ENCODE data around the gene ZWINT.
A peak's percentile ranks its signal among the peaks of the same experiment; 100 is the strongest.

Gene ZWINT, protein sequence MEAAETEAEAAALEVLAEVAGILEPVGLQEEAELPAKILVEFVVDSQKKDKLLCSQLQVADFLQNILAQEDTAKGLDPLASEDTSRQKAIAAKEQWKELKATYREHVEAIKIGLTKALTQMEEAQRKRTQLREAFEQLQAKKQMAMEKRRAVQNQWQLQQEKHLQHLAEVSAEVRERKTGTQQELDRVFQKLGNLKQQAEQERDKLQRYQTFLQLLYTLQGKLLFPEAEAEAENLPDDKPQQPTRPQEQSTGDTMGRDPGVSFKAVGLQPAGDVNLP

DNA sequence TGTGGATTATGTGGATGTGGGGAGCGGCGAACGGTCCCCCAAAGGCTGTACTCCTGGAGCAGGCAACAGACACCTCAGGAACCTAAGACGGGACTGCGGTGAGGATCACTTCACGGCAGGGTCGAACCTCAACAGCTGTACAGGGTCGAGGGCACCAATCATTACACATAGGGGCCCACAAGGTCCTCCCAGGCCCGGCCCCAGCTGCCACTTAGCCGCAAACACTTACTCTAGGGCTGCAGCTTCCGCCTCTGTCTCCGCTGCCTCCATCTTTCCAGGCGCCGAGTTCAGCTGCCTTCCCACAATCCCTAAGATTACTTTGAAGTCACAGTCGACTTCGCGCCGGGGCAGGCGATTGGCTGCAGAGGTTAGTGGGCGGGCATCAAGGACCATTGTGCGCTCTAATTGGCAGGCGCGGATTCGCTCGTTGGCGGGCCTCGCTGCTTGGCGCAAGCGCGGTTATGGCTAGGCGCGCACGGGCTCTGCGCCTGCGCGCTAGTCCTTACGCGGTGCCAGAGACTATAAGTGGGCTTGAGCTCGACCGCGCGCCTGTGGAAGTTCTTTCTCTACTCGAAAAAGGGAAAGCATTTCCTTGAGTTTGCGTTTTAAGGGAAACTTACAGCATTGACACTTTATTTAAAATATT is at the start of gene ZWINT:
Gene ZWINT, minus strand, starts transcription at position 293 of the 646 bp plus-strand sequence. Its CDS starts 23 bp downstream, at position 270.
- peak; percentile 93 for DNase-seq

DNA sequence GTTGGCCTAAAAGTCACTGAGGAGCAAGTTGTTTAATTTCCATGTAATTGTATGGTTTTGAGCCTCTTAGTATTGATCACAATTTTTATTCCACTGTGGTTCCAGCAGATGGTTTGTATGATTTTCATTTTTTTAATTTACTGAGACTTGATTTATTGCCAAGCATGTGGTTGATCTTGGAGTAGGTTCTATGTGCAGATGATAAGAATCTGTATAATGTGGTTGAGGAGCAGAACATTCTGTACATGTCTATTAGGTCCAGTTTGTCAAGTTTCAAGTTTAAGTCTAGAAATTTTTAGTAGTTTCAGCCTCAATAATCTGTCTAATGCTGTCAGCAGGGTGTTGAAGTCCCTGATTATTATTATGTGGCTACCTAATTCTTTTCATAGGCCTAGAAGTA is 22.7 kb upstream of the ZWINT start:
- no peak for DNase-seq

DNA sequence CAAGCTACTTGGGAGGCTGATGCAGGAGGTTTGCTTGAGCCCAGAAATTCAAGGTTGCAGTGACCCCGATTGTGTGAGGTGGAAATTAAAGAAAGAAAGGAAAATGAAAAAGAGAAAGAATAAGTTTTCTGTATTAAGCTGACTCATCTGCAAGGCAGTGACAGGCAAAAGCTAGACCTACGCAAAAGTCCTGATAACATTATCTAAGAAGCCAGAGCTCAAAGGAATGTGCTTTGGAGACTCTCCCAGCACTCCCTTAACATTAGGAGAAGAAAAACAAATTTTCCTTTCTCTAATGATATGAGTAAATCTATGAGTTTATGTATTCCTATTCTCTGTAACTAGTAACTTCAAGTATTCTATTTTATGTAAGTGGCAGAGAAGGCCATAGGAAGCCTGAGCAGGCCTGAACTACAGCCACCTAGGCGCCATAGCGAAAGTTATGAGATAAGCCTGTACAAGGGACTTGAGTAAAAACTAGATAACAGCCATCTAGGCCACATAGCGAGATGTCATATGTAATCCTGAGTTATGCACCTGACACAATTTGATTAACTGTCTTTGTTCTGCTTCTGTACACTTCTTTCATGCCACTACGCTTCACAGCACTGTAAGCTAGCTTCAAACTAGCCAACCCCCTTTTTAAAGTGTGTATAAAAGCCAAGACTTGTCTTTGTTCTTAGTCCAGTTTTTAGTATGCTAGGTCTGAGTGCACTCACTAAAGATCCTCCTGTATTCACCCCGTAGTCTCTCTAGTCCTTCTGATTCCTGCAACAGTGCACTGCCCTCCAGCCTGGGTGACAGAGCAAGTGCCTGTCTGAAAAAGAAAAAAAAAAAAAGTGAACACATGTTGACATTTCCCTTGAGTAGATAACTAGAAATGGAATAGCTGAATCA is 9.4 kb upstream of the ZWINT start:
- DNase-seq, result no peak

DNA sequence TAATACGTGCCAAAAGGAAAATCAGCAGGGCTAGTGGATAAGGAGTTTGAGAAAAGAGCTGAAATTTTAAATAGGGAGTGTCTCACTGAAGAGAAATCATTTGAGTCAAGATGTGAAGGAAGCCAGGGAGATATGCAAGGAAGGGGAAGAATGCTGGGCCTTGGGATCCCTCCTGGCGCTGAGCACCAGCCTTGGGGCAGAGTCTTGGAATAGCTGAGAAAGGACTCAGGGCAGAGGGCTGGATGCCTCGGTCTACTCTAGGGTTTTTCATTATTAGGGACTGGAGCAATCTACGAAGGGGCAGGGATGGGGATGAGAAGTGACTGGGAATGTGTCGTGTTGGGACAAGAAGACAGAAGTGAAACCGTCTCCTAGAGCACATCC is 484 bp downstream of the ZWINT start:
- no peak for DNase-seq

DNA sequence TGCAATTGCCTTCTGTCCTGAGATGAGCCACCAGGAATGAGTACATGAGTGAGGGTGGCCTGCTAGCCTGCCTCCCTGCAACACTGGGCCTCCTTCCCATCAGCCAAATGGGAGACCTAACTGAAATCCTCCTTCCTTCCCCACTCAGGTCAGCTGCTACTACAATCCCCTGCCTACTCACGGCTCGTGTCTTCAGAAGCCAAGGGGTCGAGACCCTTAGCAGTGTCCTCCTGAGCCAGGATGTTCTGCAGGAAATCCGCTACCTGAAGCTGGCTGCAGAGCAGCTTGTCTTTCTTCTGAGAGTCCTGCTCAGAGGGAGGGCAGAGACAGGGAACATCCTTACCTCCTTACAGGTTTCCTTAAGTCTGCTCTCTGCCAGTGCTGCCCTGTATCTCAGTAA is 1.2 kb downstream of the ZWINT start:
- DNase-seq, result no peak

DNA sequence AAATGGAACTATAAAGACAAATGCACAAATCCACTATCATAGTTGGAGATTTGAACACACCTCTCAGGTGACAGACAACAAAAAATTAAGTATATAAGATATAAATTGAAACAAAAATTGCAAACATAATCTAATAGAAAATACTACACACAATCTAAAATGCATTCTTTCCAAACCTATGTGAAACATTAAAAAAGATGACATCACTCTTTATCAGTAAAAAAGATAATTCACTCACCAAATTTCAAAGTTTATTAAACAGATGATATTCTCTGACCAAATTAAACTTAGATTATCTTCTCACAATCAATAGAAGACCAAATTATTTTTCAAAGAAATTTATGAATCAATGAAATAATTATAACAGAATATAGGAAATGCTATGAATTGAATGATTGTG is 4.0 kb downstream of the ZWINT start:
- DNase-seq, result no peak

DNA sequence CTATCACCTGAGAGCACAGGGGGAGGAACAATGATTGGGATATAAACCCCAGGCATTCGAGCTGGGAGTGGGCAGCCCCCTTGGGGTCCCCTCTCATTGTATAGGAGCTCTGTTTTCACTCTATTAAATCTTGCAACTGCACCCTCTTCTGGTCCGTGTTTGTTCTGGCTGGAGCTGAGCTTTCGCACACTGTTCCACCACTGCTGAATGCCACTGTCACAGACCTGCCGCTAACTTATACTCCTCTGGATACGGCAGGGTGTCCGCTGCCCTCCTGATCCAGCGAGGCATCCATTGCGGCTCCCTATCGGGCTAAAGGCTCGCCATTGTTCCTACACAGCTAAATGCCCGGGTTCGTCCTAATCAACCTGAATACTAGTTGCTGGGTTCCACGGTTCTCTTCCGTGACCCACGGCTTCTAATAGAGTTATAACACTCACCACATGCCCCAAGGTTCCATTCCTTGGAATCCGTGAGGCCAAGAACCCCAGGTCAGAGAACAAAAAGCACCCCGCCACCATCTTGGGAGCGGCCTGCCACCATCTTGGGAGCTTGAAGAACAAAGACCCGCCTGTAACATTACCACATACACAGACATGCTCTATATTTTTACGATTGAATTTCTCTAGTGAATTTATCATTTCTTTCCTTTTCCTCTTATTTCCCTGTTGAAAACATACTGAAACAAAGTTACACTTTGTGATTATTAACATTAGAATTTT is 9.0 kb downstream of the ZWINT start:
- no peak for DNase-seq

DNA sequence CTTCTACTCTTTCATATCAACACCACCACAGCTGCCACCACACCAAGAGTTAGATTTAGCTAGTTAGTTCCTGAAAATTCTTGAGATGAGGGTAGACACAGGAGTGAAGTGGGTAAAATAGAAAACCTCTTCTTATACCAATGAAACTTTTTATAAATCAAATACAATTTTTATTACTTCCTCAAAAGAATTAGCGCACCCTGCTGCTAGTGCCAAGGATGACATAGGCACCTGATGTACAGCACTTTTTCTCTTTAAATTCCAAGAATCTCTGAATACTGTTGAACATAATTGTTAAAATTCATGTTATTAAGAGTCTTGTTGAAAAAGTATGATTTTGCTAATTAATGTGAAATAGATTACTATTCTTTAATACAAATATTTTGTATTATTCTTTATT is 11.4 kb downstream of the ZWINT start:
- DNase-seq, result no peak

DNA sequence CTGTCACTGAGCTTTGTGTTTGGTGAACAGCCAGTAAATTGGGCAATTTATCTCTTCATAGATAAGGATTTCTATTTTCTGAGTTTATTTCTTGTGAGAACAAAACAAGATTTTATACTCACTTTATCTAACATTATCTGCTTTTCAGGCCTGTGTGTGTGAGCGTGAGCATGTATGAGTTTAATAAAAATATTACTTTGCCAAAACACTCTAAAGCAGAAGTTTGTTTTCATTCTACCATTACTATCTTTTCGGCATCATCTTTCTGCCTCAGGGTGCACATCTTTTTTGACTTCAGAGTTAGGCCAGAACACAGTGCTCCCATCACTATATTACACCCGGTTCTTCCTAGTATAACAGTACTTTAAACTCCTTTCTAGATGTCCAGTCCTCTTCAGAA is 13.0 kb downstream of the ZWINT start:
- DNase-seq, result no peak

DNA sequence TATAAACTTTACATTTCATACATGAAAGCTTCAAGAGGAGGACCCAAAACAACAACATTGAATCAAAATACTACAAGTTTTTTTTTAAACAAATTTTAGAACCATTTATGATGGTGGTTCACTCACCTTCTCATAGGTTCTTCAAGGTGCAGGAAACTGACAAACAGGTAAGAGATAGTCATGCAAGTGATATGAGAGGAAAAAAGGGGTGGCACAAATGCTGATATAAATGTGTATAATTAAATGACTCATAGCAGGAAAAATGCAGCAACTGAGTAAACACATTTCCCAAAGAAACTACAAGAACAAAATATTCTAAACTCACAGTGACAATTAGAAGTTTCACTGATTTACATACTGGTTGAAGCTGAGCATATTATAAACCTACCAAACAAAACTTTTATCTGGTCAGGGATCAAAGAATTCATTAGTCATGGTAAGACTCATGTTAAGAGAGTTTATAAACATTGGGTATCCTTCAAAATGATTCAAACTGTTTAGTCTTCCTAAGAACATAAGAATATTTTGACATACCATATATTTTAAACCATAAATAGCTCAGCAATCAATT is 14.1 kb downstream of the ZWINT start:
- no peak for DNase-seq

DNA sequence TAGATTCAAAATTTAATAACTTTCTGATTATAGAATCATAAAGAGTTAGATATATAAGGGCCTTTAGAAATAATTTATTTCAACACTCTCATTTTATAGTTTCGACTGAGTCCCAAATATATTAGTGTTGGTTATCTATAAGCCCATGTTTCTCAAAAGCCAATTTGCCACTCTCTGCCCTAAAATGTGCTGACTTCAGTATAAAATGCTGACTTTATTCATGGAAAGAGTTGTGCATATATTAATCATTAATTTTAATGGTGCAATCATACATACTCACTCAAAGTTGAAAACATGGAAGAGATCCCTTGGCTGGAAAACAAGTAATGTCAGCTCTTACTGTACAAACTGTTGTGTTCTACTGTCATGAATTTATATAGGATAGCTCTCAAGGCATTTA is 19.4 kb downstream of the ZWINT start:
- DNase-seq, result no peak

DNA sequence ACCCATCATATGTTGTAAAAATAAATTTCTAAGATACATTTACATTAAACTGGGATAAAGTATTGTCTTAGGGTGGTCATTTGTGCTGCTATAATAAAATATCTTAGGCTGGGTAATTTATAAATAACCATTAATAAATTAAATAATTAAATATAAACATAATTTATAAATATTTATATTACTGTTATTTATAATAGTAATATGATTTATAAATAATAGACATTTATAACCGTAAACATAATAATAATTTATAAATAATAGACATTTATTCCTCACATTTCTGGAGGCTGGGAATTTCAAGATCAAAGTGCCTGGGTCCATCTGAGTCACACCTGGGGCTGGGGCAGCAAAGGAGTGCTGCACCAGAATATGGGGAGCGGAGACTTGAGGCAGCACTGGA is 31.1 kb downstream of the ZWINT start:
- DNase-seq, result no peak

DNA sequence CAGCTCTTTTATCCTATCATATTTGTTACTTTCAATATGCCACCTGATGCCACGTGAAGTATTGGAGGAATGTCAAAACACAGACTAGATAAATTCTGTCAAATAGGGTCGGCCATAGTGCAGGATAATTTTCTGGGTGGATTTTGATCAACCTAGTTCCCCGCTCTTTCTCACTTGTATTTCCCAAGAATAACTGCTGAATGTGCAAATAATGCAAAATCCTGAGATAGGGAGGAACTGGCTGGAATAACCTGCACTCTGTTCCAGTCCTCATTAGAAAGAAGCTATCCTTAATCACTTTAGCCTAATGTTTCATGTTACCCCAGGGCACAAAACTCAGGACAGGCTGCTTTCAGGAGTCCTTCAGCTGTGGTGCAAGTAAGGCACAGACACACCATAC is 33.9 kb downstream of the ZWINT start:
- DNase-seq, result no peak

DNA sequence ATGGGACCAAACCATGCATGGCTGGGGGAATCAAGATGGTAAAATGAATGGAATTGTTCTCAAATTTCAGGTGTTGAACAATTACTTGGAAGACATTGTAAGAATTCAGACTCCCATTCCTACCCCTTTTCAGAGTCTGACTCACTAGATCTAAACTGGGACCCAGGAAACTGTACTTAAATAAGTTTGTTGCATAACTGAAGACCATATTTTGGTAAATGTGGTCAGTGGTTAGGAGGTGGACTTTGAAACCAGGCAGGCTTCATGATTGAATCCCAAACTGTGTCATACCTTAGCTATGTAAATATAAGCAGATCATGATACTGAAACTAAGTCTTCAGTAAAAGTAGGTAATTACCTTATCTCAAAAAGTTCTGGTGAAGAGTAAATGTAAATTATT is 41.7 kb downstream of the ZWINT start:
- DNase-seq, result no peak

DNA sequence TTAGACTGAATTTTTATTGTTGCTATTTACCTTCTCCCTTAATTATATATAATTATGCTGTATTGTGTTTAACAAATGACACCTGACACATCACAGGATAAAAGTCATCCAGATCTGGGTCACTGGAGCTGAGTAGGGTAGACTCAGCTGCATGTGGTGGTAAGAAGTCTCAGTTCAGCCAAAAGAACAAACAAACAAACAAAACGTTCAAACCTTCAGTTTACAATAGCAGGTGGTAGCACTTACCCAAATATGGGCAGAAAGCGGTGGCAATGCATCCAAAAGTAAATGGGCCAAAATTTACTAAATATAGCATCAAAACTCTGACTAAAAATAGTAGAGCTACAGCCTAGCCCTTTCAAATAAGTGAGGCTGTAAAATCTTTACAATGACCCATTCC is 42.2 kb downstream of the ZWINT start:
- DNase-seq, result no peak

DNA sequence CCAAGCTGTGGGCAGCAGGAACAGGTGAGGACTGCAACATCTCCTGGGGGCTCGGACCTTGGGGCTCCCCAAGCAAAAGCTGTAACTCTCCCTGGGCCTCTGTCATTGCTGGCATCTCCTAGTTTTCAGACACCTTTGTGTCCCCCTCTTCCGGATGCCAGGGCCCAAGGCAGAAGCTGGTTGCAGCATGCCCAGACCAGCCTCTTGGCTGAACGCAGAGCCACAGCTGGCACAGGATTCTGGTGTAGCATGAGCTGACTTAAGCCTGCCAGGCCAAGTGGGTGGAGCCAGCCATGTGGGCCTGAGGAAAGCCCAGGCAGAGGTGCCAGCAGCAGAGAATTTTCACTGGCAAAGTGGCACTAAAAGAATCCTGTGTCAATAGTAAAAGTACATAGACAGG is 43.5 kb downstream of the ZWINT start:
- DNase-seq, result no peak

DNA sequence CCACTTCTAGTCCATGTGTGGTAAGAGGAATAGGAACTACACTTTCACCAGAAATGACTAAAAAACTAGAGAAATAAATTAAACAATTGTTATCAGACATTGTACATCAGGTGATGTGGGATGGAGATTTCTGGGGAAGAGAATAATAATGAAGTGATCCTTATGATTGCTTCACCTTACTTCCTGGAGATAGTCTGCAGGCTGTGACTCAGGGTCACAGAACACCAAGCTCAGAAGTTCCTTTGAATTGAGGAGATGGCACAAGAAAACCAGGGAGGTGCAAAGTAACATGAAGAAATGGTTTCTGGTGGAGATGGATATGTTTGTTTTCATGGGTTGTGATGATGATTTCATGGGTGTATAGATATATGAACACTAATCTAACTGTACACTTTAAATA is 44.5 kb downstream of the ZWINT start:
- no peak for DNase-seq
